Dendritic cell treated with granulocyte-macrophage colony-stimulating factor and Interleukin-4, amounts not matched to agents 40 ng/mL and 50 ng/mL, for 4 days (primary cell): ENCODE measurements around the gene PELI2.

Experiments
- H3K27ac Mint-ChIP-seq: one replicate; pipeline ENCODE4 v1.8.0; 2022; ENCODE audit warnings: mild to moderate bottlenecking, mixed read lengths
- H3K27me3 Mint-ChIP-seq: one replicate; pipeline ENCODE4 v1.8.0; 2022; ENCODE audit warnings: mild to moderate bottlenecking, mixed read lengths
- H3K36me3 Mint-ChIP-seq: one replicate; pipeline ENCODE4 v1.8.0; 2022; ENCODE audit warnings: low read depth, mixed read lengths
- H3K4me1 Mint-ChIP-seq: one replicate; pipeline ENCODE4 v1.8.0; 2022; ENCODE audit warnings: low read depth, mixed read lengths
- H3K4me3 Mint-ChIP-seq: one replicate; pipeline ENCODE4 v1.8.0; 2022; ENCODE audit warnings: mild to moderate bottlenecking, moderate library complexity, mixed read lengths
- H3K9me3 Mint-ChIP-seq: one replicate; pipeline ENCODE4 v1.8.0; 2022; ENCODE audit warnings: mixed read lengths
- intact Hi-C: fragments of 100-400 bp; cut with micrococcal nuclease; formaldehyde crosslinking; loops from one replicate; pipeline ENCODE4 v1.15.0; 2022

Gene PELI2

GRCh38 chr14:56199095-56199981 is 81.1 kb downstream of the PELI2 start:
- Mint-ChIP-seq H3K36me3 (no peaks in the 10 kb centered on the region), H3K4me1 (peaks cover 14% of the 10 kb centered on the region), H3K27ac (no peak overlapping the region), H3K4me3 (no peak overlapping the region), H3K9me3 (no peaks in the 10 kb centered on the region), H3K27me3 (no peaks in the 10 kb centered on the region)
- intact Hi-C loops, result loop anchor here (5.0 kb wide), 1 partner anchor 82 kb away; the partner anchor contains the start of gene PELI2

DNA sequence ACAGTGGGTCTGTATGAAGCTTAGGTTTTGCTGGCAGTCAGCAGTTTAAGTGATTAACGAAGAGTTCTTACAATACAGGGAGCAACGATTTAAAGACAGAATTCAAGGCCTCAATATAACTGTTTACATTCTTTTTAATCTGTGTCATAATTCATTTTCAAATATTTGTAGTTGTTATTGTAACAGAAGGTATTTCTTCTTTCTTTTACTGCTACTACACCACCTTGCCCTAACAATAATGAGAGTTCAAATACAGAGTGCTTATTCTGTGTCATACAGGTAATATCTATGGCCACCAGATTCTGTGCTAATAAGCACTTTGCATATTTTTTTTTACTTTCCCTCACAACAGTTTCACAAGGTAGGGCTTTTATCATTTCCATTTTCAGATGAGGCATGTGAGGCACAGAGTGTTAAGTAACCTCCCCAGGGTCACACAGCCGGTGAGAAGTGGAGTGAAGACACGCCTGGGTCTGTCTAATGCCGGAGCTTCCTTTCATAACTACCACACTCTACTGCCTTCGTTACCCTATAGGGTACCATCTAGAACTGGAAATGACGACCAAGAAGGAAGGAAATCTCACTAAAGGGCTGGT is 81.9 kb downstream of the PELI2 start:
- H3K36me3 Mint-ChIP-seq, result no peaks in the 10 kb centered on the region
- H3K27me3 Mint-ChIP-seq, result no peaks in the 10 kb centered on the region
- no peak overlapping the region for H3K27ac Mint-ChIP-seq
- H3K9me3 Mint-ChIP-seq, result no peaks in the 10 kb centered on the region
- intact Hi-C loops, result loop anchor here (5.0 kb wide), 1 partner anchor 83 kb away; the partner anchor contains the start of gene PELI2
- H3K4me3 Mint-ChIP-seq, result no peak overlapping the region
- H3K4me1 Mint-ChIP-seq, result peaks cover 11% of the 10 kb centered on the region

GRCh38 chr14:56202256-56202655 is 84.0 kb downstream of the PELI2 start:
- no peak overlapping the region for H3K27ac Mint-ChIP-seq
- no peaks in the 10 kb centered on the region for H3K4me1 Mint-ChIP-seq
- H3K36me3 Mint-ChIP-seq, result no peaks in the 10 kb centered on the region
- intact Hi-C loops, result no loop called here
- H3K4me3 Mint-ChIP-seq, result no peak overlapping the region
- H3K9me3 Mint-ChIP-seq, result no peaks in the 10 kb centered on the region
- H3K27me3 Mint-ChIP-seq, result no peaks in the 10 kb centered on the region

- Mint-ChIP-seq H3K9me3 (no peaks in the 10 kb centered on the region), H3K36me3 (no peaks in the 10 kb centered on the region), H3K4me1 (no peaks in the 10 kb centered on the region), H3K4me3 (no peak overlapping the region), H3K27me3 (no peaks in the 10 kb centered on the region), H3K27ac (no peak overlapping the region)
- intact Hi-C loops, result no loop called here
Measured at GRCh38 chr14:56205881-56206280, 87.7 kb downstream of the PELI2 start.

- intact Hi-C loops, result no loop called here
- H3K27ac Mint-ChIP-seq, result no peak overlapping the region
- no peaks in the 10 kb centered on the region for H3K4me1 Mint-ChIP-seq
- no peaks in the 10 kb centered on the region for H3K9me3 Mint-ChIP-seq
- H3K27me3 Mint-ChIP-seq, result no peaks in the 10 kb centered on the region
- H3K4me3 Mint-ChIP-seq, result no peak overlapping the region
- no peaks in the 10 kb centered on the region for H3K36me3 Mint-ChIP-seq
Measured at GRCh38 chr14:56206596-56206995, 88.4 kb downstream of the PELI2 start.

GRCh38 chr14:56207626-56208292 is 89.5 kb downstream of the PELI2 start:
- no peaks in the 10 kb centered on the region for H3K36me3 Mint-ChIP-seq
- H3K4me1 Mint-ChIP-seq, result no peaks in the 10 kb centered on the region
- no peaks in the 10 kb centered on the region for H3K9me3 Mint-ChIP-seq
- H3K4me3 Mint-ChIP-seq, result no peak overlapping the region
- no peaks in the 10 kb centered on the region for H3K27me3 Mint-ChIP-seq
- intact Hi-C loops, result no loop called here
- no peak overlapping the region for H3K27ac Mint-ChIP-seq

- Mint-ChIP-seq H3K4me3 (no peak overlapping the region), H3K4me1 (no peaks in the 10 kb centered on the region), H3K9me3 (no peaks in the 10 kb centered on the region), H3K36me3 (no peaks in the 10 kb centered on the region), H3K27me3 (no peaks in the 10 kb centered on the region), H3K27ac (no peak overlapping the region)
- intact Hi-C loops, result no loop called here
Measured at GRCh38 chr14:56208520-56208919, 90.3 kb downstream of the PELI2 start.

DNA sequence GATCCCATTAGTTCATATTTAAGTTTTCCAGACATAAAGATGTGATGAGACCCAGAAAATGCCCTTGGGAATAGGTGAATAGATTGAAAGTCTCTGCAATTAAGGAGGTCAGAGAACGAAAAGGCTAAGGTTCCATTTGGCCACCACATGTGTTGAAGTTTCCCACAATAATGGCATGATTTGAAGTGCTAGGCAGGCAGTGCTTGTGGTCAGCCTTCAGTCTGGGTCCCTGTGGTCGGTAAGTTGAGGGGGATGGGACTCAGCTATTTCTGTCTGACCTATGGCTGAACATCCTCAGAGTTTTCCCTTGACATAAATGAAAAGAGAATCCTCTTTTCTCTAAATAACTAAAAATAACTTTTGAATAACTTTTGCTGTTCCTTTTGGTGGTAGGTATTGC is 92.4 kb downstream of the PELI2 start:
- H3K27ac Mint-ChIP-seq, result no peak overlapping the region
- H3K36me3 Mint-ChIP-seq, result no peaks in the 10 kb centered on the region
- no peaks in the 10 kb centered on the region for H3K4me1 Mint-ChIP-seq
- no peak overlapping the region for H3K4me3 Mint-ChIP-seq
- H3K27me3 Mint-ChIP-seq, result no peaks in the 10 kb centered on the region
- no peaks in the 10 kb centered on the region for H3K9me3 Mint-ChIP-seq
- intact Hi-C loops, result no loop called here

GRCh38 chr14:56211084-56211483 is 92.9 kb downstream of the PELI2 start:
- no peak overlapping the region for H3K27ac Mint-ChIP-seq
- no peak overlapping the region for H3K4me3 Mint-ChIP-seq
- H3K4me1 Mint-ChIP-seq, result no peaks in the 10 kb centered on the region
- intact Hi-C loops, result no loop called here
- H3K9me3 Mint-ChIP-seq, result no peaks in the 10 kb centered on the region
- no peaks in the 10 kb centered on the region for H3K36me3 Mint-ChIP-seq
- no peaks in the 10 kb centered on the region for H3K27me3 Mint-ChIP-seq

DNA sequence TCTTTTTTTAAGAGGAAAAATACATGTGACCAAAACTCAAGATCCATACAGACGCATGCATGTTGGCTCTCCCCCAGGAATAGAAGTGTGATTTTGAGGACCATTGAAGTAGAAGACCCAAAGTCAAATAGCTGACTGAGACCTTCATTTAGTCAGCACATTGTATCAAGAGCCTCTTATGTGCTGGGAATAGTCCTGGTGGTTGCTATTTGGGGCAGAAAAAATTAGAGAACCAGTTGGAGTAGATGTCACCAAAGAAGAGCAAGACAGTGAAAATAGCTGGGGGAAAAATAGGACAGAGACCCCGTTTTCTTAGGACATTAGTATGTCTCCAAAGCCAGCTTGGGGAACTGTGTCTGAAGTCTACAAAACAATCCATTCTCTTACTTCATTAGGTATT is 93.6 kb downstream of the PELI2 start:
- intact Hi-C loops, result no loop called here
- Mint-ChIP-seq H3K27ac (no peak overlapping the region), H3K4me1 (no peaks in the 10 kb centered on the region), H3K4me3 (no peak overlapping the region), H3K36me3 (no peaks in the 10 kb centered on the region), H3K9me3 (no peaks in the 10 kb centered on the region), H3K27me3 (no peaks in the 10 kb centered on the region)

DNA sequence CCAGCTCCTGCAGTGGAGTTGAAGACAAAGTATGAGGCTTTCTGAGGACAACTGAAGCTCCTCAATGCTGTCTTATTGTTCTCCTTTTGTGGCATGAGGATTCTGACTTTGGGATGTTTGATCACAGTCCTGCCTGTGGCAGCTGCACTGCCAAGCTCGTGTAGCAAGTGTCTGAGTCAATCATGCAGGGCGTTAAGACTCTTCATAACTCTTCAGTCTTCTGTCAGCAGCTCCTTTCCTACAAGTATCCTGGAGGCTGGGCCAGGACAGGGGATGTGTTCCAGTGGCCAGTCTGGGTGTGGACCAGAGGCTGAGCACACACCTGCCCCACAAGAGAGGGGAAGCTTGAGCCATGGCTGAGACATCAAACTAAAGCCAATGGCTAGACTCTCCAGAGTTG is 94.3 kb downstream of the PELI2 start:
- no peak overlapping the region for H3K27ac Mint-ChIP-seq
- H3K4me3 Mint-ChIP-seq, result no peak overlapping the region
- no peaks in the 10 kb centered on the region for H3K27me3 Mint-ChIP-seq
- intact Hi-C loops, result no loop called here
- H3K36me3 Mint-ChIP-seq, result no peaks in the 10 kb centered on the region
- no peaks in the 10 kb centered on the region for H3K9me3 Mint-ChIP-seq
- H3K4me1 Mint-ChIP-seq, result no peaks in the 10 kb centered on the region

DNA sequence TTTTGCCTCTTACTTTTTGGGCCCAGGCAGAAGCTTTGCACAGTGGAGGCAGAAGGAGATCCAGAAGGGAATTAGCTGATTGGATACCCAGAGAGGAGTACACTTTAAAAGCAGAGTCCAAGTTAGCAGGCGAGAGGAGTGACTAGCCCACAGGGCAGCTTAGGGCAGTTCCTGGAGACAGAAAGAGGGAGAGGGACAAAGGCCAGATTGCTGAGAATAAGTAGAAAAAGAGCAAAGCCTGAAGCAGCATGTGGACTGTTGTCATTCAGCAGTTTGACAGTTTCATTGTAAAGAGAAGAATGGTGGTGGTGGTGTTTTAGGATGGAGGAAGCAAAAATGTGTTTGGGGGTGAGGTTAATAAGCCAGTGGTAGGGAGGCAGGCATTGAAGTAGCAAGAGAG is 95.1 kb downstream of the PELI2 start:
- Mint-ChIP-seq H3K4me3 (no peak overlapping the region), H3K36me3 (no peaks in the 10 kb centered on the region), H3K27me3 (no peaks in the 10 kb centered on the region), H3K9me3 (no peaks in the 10 kb centered on the region), H3K27ac (no peak overlapping the region), H3K4me1 (no peaks in the 10 kb centered on the region)
- intact Hi-C loops, result no loop called here

DNA sequence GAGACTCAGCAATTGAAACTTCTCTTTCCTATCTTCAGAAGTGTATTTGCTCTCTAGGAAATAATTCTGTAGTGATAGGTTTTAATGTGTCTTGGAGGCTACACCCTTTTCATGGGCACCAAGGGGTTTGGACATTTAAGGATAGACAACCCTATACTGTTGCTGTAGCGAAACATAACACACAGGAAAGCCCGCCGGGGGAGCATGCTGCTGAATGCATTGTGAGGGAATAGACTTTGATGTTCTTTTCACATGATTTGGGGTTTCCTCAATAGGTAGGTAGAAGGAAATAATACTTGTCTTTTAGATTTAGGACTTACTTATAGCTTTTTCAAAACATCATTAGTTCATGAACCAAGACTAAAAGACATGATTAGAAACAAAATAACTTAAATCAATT is 97.0 kb downstream of the PELI2 start:
- intact Hi-C loops, result no loop called here
- Mint-ChIP-seq H3K36me3 (no peaks in the 10 kb centered on the region), H3K4me3 (no peak overlapping the region), H3K4me1 (peaks cover 3% of the 10 kb centered on the region), H3K9me3 (no peaks in the 10 kb centered on the region), H3K27ac (no peak overlapping the region), H3K27me3 (no peaks in the 10 kb centered on the region)

DNA sequence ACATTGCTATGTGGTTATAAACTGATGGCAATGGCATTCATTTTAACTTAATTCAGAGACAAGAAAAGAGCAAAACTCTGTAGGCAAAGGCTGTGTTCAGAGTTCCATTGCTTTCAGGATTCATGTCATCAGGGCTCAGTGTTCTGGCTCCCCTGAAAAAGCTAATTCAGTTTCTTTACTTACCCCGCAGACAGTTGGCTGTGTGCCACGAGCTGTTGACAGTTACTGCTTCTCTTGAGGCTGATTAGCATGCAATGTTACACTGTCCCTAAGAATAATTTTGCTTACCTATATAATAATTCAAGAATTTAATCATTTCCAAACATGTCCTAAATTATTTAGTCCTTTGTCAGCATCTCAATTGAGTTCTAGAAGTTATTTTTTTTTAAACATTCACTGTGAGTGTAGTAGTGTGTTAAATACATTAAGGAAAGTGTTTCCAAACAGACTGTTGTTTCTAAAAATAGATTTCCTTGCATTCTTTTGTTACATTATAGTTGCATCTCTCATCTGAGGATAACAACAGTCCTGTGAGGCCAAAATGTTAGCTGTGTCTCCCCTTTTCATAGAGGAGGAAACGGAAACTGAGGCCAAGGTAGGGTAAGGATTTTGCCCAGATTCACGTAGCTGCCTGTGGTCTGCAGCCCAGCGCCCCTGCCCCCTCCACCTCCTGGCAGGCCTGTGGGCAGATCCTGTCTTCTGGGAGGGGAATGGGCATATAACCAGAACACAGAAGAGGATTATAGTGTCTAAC is 98.6 kb downstream of the PELI2 start:
- Mint-ChIP-seq H3K4me1 (peaks cover 19% of the 10 kb centered on the region), H3K27ac (no peak overlapping the region), H3K36me3 (no peaks in the 10 kb centered on the region), H3K9me3 (no peaks in the 10 kb centered on the region), H3K27me3 (no peaks in the 10 kb centered on the region), H3K4me3 (no peak overlapping the region)
- intact Hi-C loops, result no loop called here
